ENCODE data around the gene PIK3R6. TPM values are rescaled to one million over a fixed set of nuclear protein-coding genes. Genes with fewer than 3 reads are reported as not detected.

PIK3R6 gene
- total RNA-seq, 4 donors from 2014 or later, result 0.52 to 2.5 (median 1.1) TPM

- WGBS, 2 donors, result 36 to 43% methylated on average over 6 of the region's 6 CpGs
Measured at GRCh38 chr17:8865385-8865784, 2.1 kb downstream of the PIK3R6 start.

GRCh38 chr17:8862213-8863056 lies 5.0 kb downstream of the PIK3R6 start:
- TF ChIP-seq POLR2A (IDR thresholded peaks at IDR 0.05), result no peak
- no peak for TF ChIP-seq CTCF (IDR thresholded peaks at IDR 0.05)
- intact Hi-C loops (cut with DNase I; ENCODE audit: low total_unique reads), result no loop called here
- peak in 1 of 2 donors; percentile 60 for DNase-seq (ENCODE audit: low spot score in 2 of 2)
- no peak overlapping the region for H3K4me3 ChIP-seq (ENCODE audit: low read depth, poor library complexity, severe bottlenecking)
- 58 to 67% methylated on average over 9 of the region's 9 CpGs for WGBS, 2 donors

More at GRCh38 chr17:8865385-8865784, 2.1 kb downstream of the PIK3R6 start:
- intact Hi-C loops (cut with DNase I; ENCODE audit: low total_unique reads), result no loop called here
- TF ChIP-seq POLR2A (IDR thresholded peaks at IDR 0.05), result no peak
- no peak for TF ChIP-seq CTCF (IDR thresholded peaks at IDR 0.05)
- H3K4me3 ChIP-seq (ENCODE audit: low read depth, poor library complexity, severe bottlenecking), result no peak overlapping the region
- peak in 1 of 2 donors; percentile 20 for DNase-seq (ENCODE audit: low spot score in 2 of 2)

GRCh38 chr17:8861495-8862181 lies 5.8 kb downstream of the PIK3R6 start:
- DNase-seq (ENCODE audit: low spot score in 2 of 2), result peak in 1 of 2 donors; percentile 23
- WGBS, 2 donors, result 76% methylated on average over 7 of the region's 7 CpGs
- H3K4me3 ChIP-seq (ENCODE audit: low read depth, poor library complexity, severe bottlenecking), result no peak overlapping the region
- TF ChIP-seq POLR2A (IDR thresholded peaks at IDR 0.05) (no peak), CTCF (IDR thresholded peaks at IDR 0.05) (no peak)
- intact Hi-C loops (cut with DNase I; ENCODE audit: low total_unique reads), result no loop called here

- no peak overlapping the region for H3K4me3 ChIP-seq (ENCODE audit: low read depth, poor library complexity, severe bottlenecking)
- intact Hi-C loops (cut with DNase I; ENCODE audit: low total_unique reads), result no loop called here
- TF ChIP-seq POLR2A (IDR thresholded peaks at IDR 0.05) (no peak), CTCF (IDR thresholded peaks at IDR 0.05) (no peak)
- DNase-seq (ENCODE audit: low spot score in 2 of 2), result peak in 1 of 2 donors; percentile 45
- WGBS, 2 donors, result 86 to 90% methylated on average over 13 to 14 of the region's 14 CpGs
Measured at GRCh38 chr17:8859804-8860430, 7.6 kb downstream of the PIK3R6 start.

- peak in 1 of 2 donors; percentile 73 for DNase-seq (ENCODE audit: low spot score in 2 of 2)
- no peak overlapping the region for H3K4me3 ChIP-seq (ENCODE audit: low read depth, poor library complexity, severe bottlenecking)
- intact Hi-C loops (cut with DNase I; ENCODE audit: low total_unique reads), result no loop called here
- no peak for TF ChIP-seq CTCF (IDR thresholded peaks at IDR 0.05)
- TF ChIP-seq POLR2A (IDR thresholded peaks at IDR 0.05), result no peak
- WGBS, 2 donors, result 82 to 92% methylated on average over 11 of the region's 11 CpGs
Measured at GRCh38 chr17:8859027-8859803, 8.3 kb downstream of the PIK3R6 start.
